Esophagus muscularis mucosa (tissue), 4 donors: ENCODE measurements around the gene FAM20A. TPM values are rescaled to one million over a fixed set of nuclear protein-coding genes. Genes with fewer than 3 reads are reported as not detected.

Experiments used
- DNase-seq: peaks from one replicate; pipeline ENCODE4 v3.0.0-alpha.2; 2017; ENCODE audit errors: extremely low spot score
- H3K27ac ChIP-seq, 4 donors: fragments of 200-600 bp; sonication (generic); replicated peaks in 1 of 4; 1 replicate in 3 of 4; 2 replicates in 1 of 4; pipeline ENCODE4 v1.5.1; 2016 to 2019; ENCODE audit warnings: mild to moderate bottlenecking in 1 of 4
- H3K27me3 ChIP-seq, 4 donors: fragments of 200-600 bp; sonication (generic); one replicate each; pipeline versions ENCODE4 v1.5.1 to v1.6.0; 2016 to 2019
- H3K36me3 ChIP-seq, 4 donors: fragments of 200-600 bp; sonication (generic); one replicate each; pipeline ENCODE4 v1.5.1; 2016 to 2019
- H3K4me1 ChIP-seq, 4 donors: fragments of 200-600 bp; sonication (generic); one replicate each; pipeline ENCODE4 v1.5.1; 2016 to 2019
- H3K4me3 ChIP-seq, 4 donors: fragments of 200-600 bp; sonication (generic); 1 replicate in 2 of 4; 2 replicates in 2 of 4; pipeline ENCODE4 v1.5.1; 2016 to 2019; ENCODE audit warnings: mild to moderate bottlenecking in 4 of 4, moderate library complexity in 1 of 4
- H3K9me3 ChIP-seq, 4 donors: fragments of 200-600 bp; sonication (generic); 1 replicate in 3 of 4; 2 replicates in 1 of 4; pipeline ENCODE4 v1.5.1; 2016 to 2019
- CTCF ChIP-seq, 3 experiments: fragments of 200-600 bp in 2 of 3; fragments of 450-650 bp in 1 of 3; sonication (generic) in 2 of 3; IDR thresholded peaks; one replicate each; pipeline ENCODE4 v1.5.1; 2017 to 2019; ENCODE audit warnings: antibody characterized with exemption in 3 of 3, mild to moderate bottlenecking in 2 of 3, moderate library complexity in 1 of 3
- EP300 ChIP-seq: sonication (generic); formaldehyde crosslinking; IDR thresholded peaks from one replicate; pipeline ENCODE4 v1.6.1; 2017; ENCODE audit warnings: antibody characterized with exemption
- POLR2A ChIP-seq: fragments of 450-650 bp; IDR thresholded peaks from one replicate; pipeline ENCODE4 v1.6.1; 2017; ENCODE audit warnings: antibody characterized with exemption, moderate library complexity, mild to moderate bottlenecking, low read depth
- POLR2AphosphoS5 ChIP-seq, 2 donors: sonication (generic); formaldehyde crosslinking; IDR thresholded peaks; one replicate each; pipeline ENCODE4 v1.6.1; 2017; ENCODE audit warnings: antibody characterized with exemption in 2 of 2
- WGBS: methylation state at CpG from one replicate; pipeline ENCODE4 v1.1.5; 2018; 5-methylcytosine and 5-hydroxymethylcytosine counted together
- intact Hi-C: fragments of 100-400 bp; cut with DNase I; formaldehyde crosslinking; loops from one replicate; pipeline ENCODE4 v1.15.1; 2023
- total RNA-seq, 4 donors: library from RNA; depleted of rRNA; stranded (reverse); fragments of >200 nt; gene quantifications; one replicate each; pipeline versions ENCODE4 v1.1.0 to v1.2.1, GENCODE V29; 2016

Gene FAM20A
- total RNA-seq, 4 donors from 2014 or later = 1.7 to 21.2 (median 3.2) TPM

GRCh38 chr17:68608515-68609130, 7.5 kb upstream of the FAM20A start:
- DNase-seq = no peak
- 100% methylated on average over 1 of the region's 1 CpG for WGBS
- no peak for TF ChIP-seq EP300
- TF ChIP-seq POLR2AphosphoS5 (IDR thresholded peaks at IDR 0.05) = no peak
- H3K27ac ChIP-seq = no peak overlapping the region
- no peaks in the 10 kb centered on the region for H3K36me3 ChIP-seq
- no peaks in the 10 kb centered on the region for H3K27me3 ChIP-seq
- intact Hi-C loops = no loop called here
- no peak overlapping the region for H3K4me3 ChIP-seq
- peaks cover 0 to 46% (median 35%) of the 10 kb centered on the region in 4 donors for H3K9me3 ChIP-seq
- no peaks in the 10 kb centered on the region for H3K4me1 ChIP-seq

GRCh38 chr17:68606451-68607307, 5.5 kb upstream of the FAM20A start:
- DNase-seq = no peak
- Histone ChIP-seq H3K27me3 (peaks cover 0 to 7% (median 0%) of the 10 kb centered on the region in 4 donors), H3K9me3 (peaks cover 0 to 46% (median 35%) of the 10 kb centered on the region in 4 donors), H3K27ac (no peak overlapping the region), H3K4me3 (no peak overlapping the region), H3K36me3 (no peaks in the 10 kb centered on the region), H3K4me1 (peaks cover 0 to 3% (median under 1%) of the 10 kb centered on the region in 4 donors)
- TF ChIP-seq POLR2A = no peak
- TF ChIP-seq POLR2AphosphoS5 (IDR thresholded peaks at IDR 0.05) = no peak
- no peak for TF ChIP-seq EP300
- TF ChIP-seq CTCF (IDR thresholded peaks at IDR 0.05) = no peak
- intact Hi-C loops = no loop called here
- 79% methylated on average over 2 of the region's 2 CpGs for whole genome bisulfite sequencing

GRCh38 chr17:68605914-68606313, 4.7 kb upstream of the FAM20A start:
- intact Hi-C loops = no loop called here
- DNase-seq = no peak
- TF ChIP-seq POLR2A (no peak), POLR2AphosphoS5 (IDR thresholded peaks at IDR 0.05) (no peak), EP300 (no peak), CTCF (IDR thresholded peaks at IDR 0.05) (no peak)
- H3K36me3 ChIP-seq = no peaks in the 10 kb centered on the region
- H3K9me3 ChIP-seq = peaks cover 0 to 43% (median 33%) of the 10 kb centered on the region in 4 donors
- 46% methylated on average over 1 of the region's 1 CpG for WGBS
- peaks cover 0 to 14% (median 0%) of the 10 kb centered on the region in 4 donors for H3K27me3 ChIP-seq
- H3K27ac ChIP-seq = no peak overlapping the region
- H3K4me1 ChIP-seq = peaks cover 0 to 11% (median 7%) of the 10 kb centered on the region in 4 donors
- H3K4me3 ChIP-seq = no peak overlapping the region

- TF ChIP-seq POLR2AphosphoS5 (IDR thresholded peaks at IDR 0.05) (no peak), CTCF (IDR thresholded peaks at IDR 0.05) (no peak), POLR2A (no peak), EP300 (no peak)
- no peak overlapping the region for H3K27ac ChIP-seq
Measured at GRCh38 chr17:68603656-68604055, 2.5 kb upstream of the FAM20A start.

GRCh38 chr17:68603027-68603426, 1.9 kb upstream of the FAM20A start:
- H3K4me3 ChIP-seq = no peak overlapping the region
- H3K4me1 ChIP-seq = peaks cover 8 to 27% (median 21%) of the 10 kb centered on the region in 4 donors
- WGBS = 67% methylated on average over 6 of the region's 6 CpGs
- peak; percentile 90 for DNase-seq
- intact Hi-C loops = no loop called here
- H3K9me3 ChIP-seq = peaks cover 0 to 15% (median 7%) of the 10 kb centered on the region in 4 donors
- H3K27me3 ChIP-seq = peaks cover 5 to 34% (median 11%) of the 10 kb centered on the region in 4 donors
- H3K36me3 ChIP-seq = no peaks in the 10 kb centered on the region
- TF ChIP-seq CTCF (IDR thresholded peaks at IDR 0.05) = no peak
- peak; percentile 31 to 51 for TF ChIP-seq POLR2AphosphoS5 (IDR thresholded peaks at IDR 0.05)
- peak overlapping the region in 3 of 4 donors; percentile 49 to 68 (median 64) for H3K27ac ChIP-seq

More at GRCh38 chr17:68603656-68604055, 2.5 kb upstream of the FAM20A start:
- 76% methylated on average over 3 of the region's 3 CpGs for WGBS
- no peak overlapping the region for H3K4me3 ChIP-seq
- intact Hi-C loops = no loop called here
- peak; percentile 62 for DNase-seq
- peaks cover 8 to 27% (median 21%) of the 10 kb centered on the region in 4 donors for H3K4me1 ChIP-seq
- no peaks in the 10 kb centered on the region for H3K36me3 ChIP-seq
- peaks cover 5 to 34% (median 11%) of the 10 kb centered on the region in 4 donors for H3K27me3 ChIP-seq
- H3K9me3 ChIP-seq = peaks cover 0 to 21% (median 14%) of the 10 kb centered on the region in 4 donors
